HCT116 (cell line): Measurements from ENCODE around the gene FH. TPM values are rescaled to one million over a fixed set of nuclear protein-coding genes. Genes with fewer than 3 reads are reported as not detected.

Experiments used
- ATAC-seq: fragments of 200-7000 bp; cut with Tn5 transposase; 2 replicates; pipeline ENCODE4 v1.9.1; 2020; ENCODE audit warnings: mild to moderate bottlenecking, moderate library complexity
- BruUV-seq: library from RNA; stranded (reverse); fragments of 400-500 nt; replicated peaks from 2 replicates; lab custom pipeline; 2021; lab: Mats Ljungman, UMichigan
- CTCF ChIA-PET: fragments of 300-600 bp; sonication (Branson Sonifier 250); formaldehyde crosslinking; loops from one replicate; lab custom pipeline; 2021; ENCODE audit warnings: antibody characterized with exemption; lab: Charles Lee
- POLR2A ChIA-PET: fragments of 300-600, 350-600 bp; sonication (Branson Sonifier 250); formaldehyde crosslinking; loops from one replicate; lab custom pipeline; 2021; ENCODE audit warnings: antibody characterized with exemption; lab: Charles Lee
- RAD21 ChIA-PET, 2 experiments: fragments of 300-600 bp; sonication (Branson Sonifier 250); formaldehyde crosslinking; loops; one replicate each; lab custom pipeline; 2023; ENCODE audit warnings: low total read pairs in 2 of 2; ENCODE audit not compliant: uncharacterized antibody in 2 of 2, unreplicated experiment in 2 of 2, low non-redundant PET in 1 of 2; lab: Charles Lee
- DNase-seq: peaks from one replicate; pipeline ENCODE4 v3.0.0-alpha.2; 2010; ENCODE audit warnings: low read depth, low spot score
- H2AFZ ChIP-seq: fragments of 200-600 bp; shearing (Covaris generic), sonication (generic); 2 replicates; pipeline ENCODE4 v1.6.1; 2017; ENCODE audit warnings: low read depth, mixed run types, mixed read lengths, antibody characterized with exemption, low read length; ENCODE audit not compliant: poor library complexity, severe bottlenecking
- H3K27ac ChIP-seq: 2 replicates; pipeline ENCODE4 v1.5.1; 2012; ENCODE audit warnings: low read depth, low read length
- H3K27me3 ChIP-seq: fragments of 200-600 bp; sonication (generic); 2 replicates; pipeline ENCODE4 v1.6.1; 2016; ENCODE audit warnings: mixed run types, low read length, mixed read lengths; ENCODE audit not compliant: insufficient read depth
- H3K36me3 ChIP-seq, 2 experiments: fragments of 200-500 bp in 1 of 2; fragments of 200-600 bp in 1 of 2; sonication (Bioruptor generic) in 1 of 2; sonication (generic) in 1 of 2; 2 replicates each; pipeline versions ENCODE4 v1.5.1 to v1.6.1; 2014 to 2016; ENCODE audit warnings: low read length in 2 of 2, inconsistent platforms in 1 of 2, mixed read lengths in 1 of 2, mixed run types in 1 of 2; ENCODE audit not compliant: insufficient read depth in 2 of 2, control insufficient read depth in 1 of 2
- H3K4me1 ChIP-seq, 2 experiments: fragments of 200-600 bp in 1 of 2; sonication (generic) in 1 of 2; 2 replicates each; pipeline versions ENCODE4 v1.5.1 to v1.6.1; 2012 to 2017; ENCODE audit warnings: low read length in 2 of 2, inconsistent platforms in 1 of 2, mild to moderate bottlenecking in 1 of 2, mixed read lengths in 1 of 2, mixed run types in 1 of 2, moderate library complexity in 1 of 2; ENCODE audit not compliant: insufficient read depth in 2 of 2, control insufficient read depth in 1 of 2
- H3K4me2 ChIP-seq: fragments of 200-600 bp; sonication (generic); 2 replicates; pipeline ENCODE4 v1.6.1; 2017; ENCODE audit warnings: mixed run types, low read length, mixed read lengths
- H3K4me3 ChIP-seq, 2 experiments: fragments of 200-600 bp in 1 of 2; sonication (generic) in 1 of 2; replicated peaks in 1 of 2; 2 replicates each; pipeline ENCODE4 v1.5.1; 2011 to 2016; ENCODE audit warnings: low read length in 2 of 2, control low read depth in 1 of 2, low read depth in 1 of 2, mild to moderate bottlenecking in 1 of 2, mixed read lengths in 1 of 2, mixed run types in 1 of 2
- H3K79me2 ChIP-seq: fragments of 200-600 bp; sonication (generic); 2 replicates; pipeline ENCODE4 v1.6.1; 2017; ENCODE audit warnings: mild to moderate bottlenecking, mixed run types, low read length, moderate library complexity, mixed read lengths; ENCODE audit not compliant: insufficient read depth
- H3K9ac ChIP-seq: fragments of 200-600 bp; sonication (generic); 2 replicates; pipeline ENCODE4 v1.6.1; 2016; ENCODE audit warnings: low read length, mixed read lengths
- H3K9me2 ChIP-seq: fragments of 200-600 bp; sonication (generic), shearing (Covaris generic); 2 replicates; pipeline ENCODE4 v1.6.1; 2017; ENCODE audit warnings: mixed run types, mild to moderate bottlenecking, moderate library complexity; ENCODE audit not compliant: insufficient read depth
- H3K9me3 ChIP-seq, 2 experiments: fragments of 200-500 bp in 1 of 2; fragments of 200-600 bp in 1 of 2; sonication (Bioruptor generic) in 1 of 2; sonication (generic) in 1 of 2; 2 replicates each; pipeline ENCODE4 v1.6.1; 2014 to 2017; ENCODE audit warnings: low read length in 2 of 2, mixed read lengths in 2 of 2, inconsistent platforms in 1 of 2, low read depth in 1 of 2, mild to moderate bottlenecking in 1 of 2, mixed run types in 1 of 2, moderate library complexity in 1 of 2; ENCODE audit not compliant: control insufficient read depth in 1 of 2, insufficient read depth in 1 of 2
- H4K20me1 ChIP-seq: fragments of 200-600 bp; sonication (generic), shearing (Covaris generic); 2 replicates; pipeline ENCODE4 v1.6.1; 2017; ENCODE audit warnings: mixed run types, mild to moderate bottlenecking, moderate library complexity; ENCODE audit not compliant: insufficient read depth
- CBX3 ChIP-seq: IDR thresholded peaks from 2 replicates; pipeline ENCODE4 v1.6.1; 2012; ENCODE audit warnings: low read depth
- CEBPB ChIP-seq: IDR thresholded peaks from 2 replicates; pipeline ENCODE4 v1.6.1; 2012; ENCODE audit warnings: low read depth
- EGR1 ChIP-seq: IDR thresholded peaks from 2 replicates; pipeline ENCODE4 v1.6.1; 2012; ENCODE audit warnings: low read depth
- EZH2 ChIP-seq: fragments of 200-600 bp; sonication (generic); IDR thresholded peaks from 2 replicates; pipeline ENCODE4 v1.6.1; 2017; ENCODE audit warnings: antibody characterized with exemption, mixed run types
- FOSL1 ChIP-seq: IDR thresholded peaks from 2 replicates; pipeline ENCODE4 v1.6.1; 2012; ENCODE audit warnings: low read depth
- RAD21 ChIP-seq: IDR thresholded peaks from 2 replicates; pipeline ENCODE4 v1.6.1; 2012; ENCODE audit warnings: low read depth, mild to moderate bottlenecking
- SIN3A ChIP-seq: IDR thresholded peaks from 2 replicates; pipeline ENCODE4 v1.6.1; 2012; ENCODE audit warnings: low read depth
- TCF7L2 ChIP-seq: IDR thresholded peaks from 2 replicates; pipeline ENCODE4 v1.7.0; 2011; ENCODE audit warnings: borderline replicate concordance, inconsistent platforms; ENCODE audit not compliant: insufficient read depth, insufficient read length; ENCODE audit errors: extremely low read depth
- YY1 ChIP-seq: IDR thresholded peaks from 2 replicates; pipeline ENCODE4 v1.6.1; 2011; ENCODE audit warnings: low read length, low read depth, moderate library complexity, mild to moderate bottlenecking; ENCODE audit not compliant: insufficient replicate concordance; ENCODE audit errors: extremely low read depth
- intact Hi-C: fragments of 100-400 bp; cut with micrococcal nuclease; formaldehyde crosslinking; loops from 2 replicates; pipeline ENCODE4 v1.10.0; 2022
- total RNA-seq: library from RNA; stranded (reverse); gene quantifications from one replicate; pipeline ENCODE4 v1.2.1, GENCODE V29; 2021; ENCODE audit not compliant: unreplicated experiment

Gene FH
- total RNA-seq, 1 experiment from 2014 or later = 67.7 TPM

GRCh38 chr1:241560849-241561187 is 41.3 kb upstream of the FH start:
- ChIA-PET POLR2A (no interaction called here), CTCF (no interaction called here), RAD21 (no interaction called here)
- no peaks in the 10 kb centered on the region for H4K20me1 ChIP-seq
- ATAC-seq (no peak), DNase-seq (no peak)
- H3K27me3 ChIP-seq = 0 out of 2 replicates have a peak, but pooled peaks cover 5% of the 10 kb centered on the region
- no peaks in the 10 kb centered on the region for H3K4me1 ChIP-seq
- intact Hi-C loops = no loop called here
- no TSS peak for BruUV-seq
- H3K9me2 ChIP-seq = no peaks in the 10 kb centered on the region; the same call in 1 of the 2 replicates
- no peak overlapping the region for H3K4me3 ChIP-seq
- H3K4me2 ChIP-seq = no peak overlapping the region
- TF ChIP-seq RAD21 = no peak
- TF ChIP-seq TCF7L2 = no peak
- no peak for TF ChIP-seq CBX3
- no peak for TF ChIP-seq EGR1
- no peak overlapping the region for H3K27ac ChIP-seq
- H3K36me3 ChIP-seq = no peaks in the 10 kb centered on the region
- H3K79me2 ChIP-seq = no peaks in the 10 kb centered on the region
- no peaks in the 10 kb centered on the region for H3K9me3 ChIP-seq
- H3K9ac ChIP-seq = no peak overlapping the region
- no peak overlapping the region for H2AFZ ChIP-seq

DNA sequence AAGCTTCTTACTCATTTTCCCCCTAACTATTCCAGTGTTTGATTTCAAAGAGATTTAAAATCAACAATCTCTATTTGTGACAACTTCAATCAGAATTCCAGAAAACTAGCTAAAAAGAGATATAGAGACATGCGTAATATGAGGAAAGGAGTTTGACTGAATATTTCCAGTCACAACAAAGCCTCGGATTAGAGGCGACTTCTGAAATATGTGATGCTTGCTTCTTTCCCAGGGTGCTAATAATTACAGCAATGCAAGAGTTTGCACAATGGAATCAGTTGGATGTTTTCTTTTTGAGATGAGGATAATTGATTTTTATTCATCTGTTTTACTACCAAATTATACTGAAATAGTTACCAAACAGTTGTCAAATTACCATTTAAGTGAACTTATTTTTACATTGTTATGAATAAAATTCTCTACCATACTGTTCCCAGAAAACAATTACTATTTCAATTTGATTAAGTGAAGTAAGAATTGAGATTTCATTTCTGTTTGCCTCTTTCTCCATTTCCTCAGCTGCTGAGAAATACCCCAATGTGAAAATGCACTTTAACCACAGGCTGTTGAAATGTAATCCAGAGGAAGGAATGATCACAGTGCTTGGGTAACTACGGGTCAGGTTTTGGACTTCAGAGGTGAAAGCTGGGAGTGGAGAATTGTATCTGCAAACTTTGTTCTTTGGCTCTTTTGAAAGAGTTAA is 40.7 kb upstream of the FH start:
- intact Hi-C loops = no loop called here
- no peak for ATAC-seq

More for the DNA sequence above, 40.7 kb upstream of the FH start:
- BruUV-seq = no TSS peak
- ChIA-PET CTCF (no interaction called here), POLR2A (no interaction called here), RAD21 (no interaction called here)
- no peaks in the 10 kb centered on the region for H3K36me3 ChIP-seq
- no peak overlapping the region for H3K4me3 ChIP-seq
- no peaks in the 10 kb centered on the region for H3K9me3 ChIP-seq
- 0 out of 2 replicates have a peak, but pooled peaks cover 5% of the 10 kb centered on the region for H3K27me3 ChIP-seq
- no peaks in the 10 kb centered on the region for H3K4me1 ChIP-seq
- H3K9ac ChIP-seq = no peak overlapping the region
- no peaks in the 10 kb centered on the region for H4K20me1 ChIP-seq
- H3K79me2 ChIP-seq = no peaks in the 10 kb centered on the region
- no peak overlapping the region for H3K27ac ChIP-seq
- no peaks in the 10 kb centered on the region; the same call in 1 of the 2 replicates for H3K9me2 ChIP-seq
- no peak overlapping the region for H3K4me2 ChIP-seq
- no peak for TF ChIP-seq EZH2
- no peak for TF ChIP-seq EGR1
- TF ChIP-seq YY1 = no peak
- TF ChIP-seq FOSL1 = no peak
- no peak for TF ChIP-seq SIN3A
- TF ChIP-seq CEBPB = no peak
- no peak for DNase-seq
- no peak overlapping the region for H2AFZ ChIP-seq
